WTC11 (cell line): ENCODE measurements around the gene WNT5A. TPM values are rescaled to one million over a fixed set of nuclear protein-coding genes. Genes with fewer than 3 reads are reported as not detected.

Source experiments
- ATAC-seq: fragments of 200-7000 bp; cut with Tn5 transposase; 2 replicates; pipeline ENCODE4 v1.10.0; 2021; ENCODE audit warnings: mild to moderate bottlenecking, moderate library complexity
- CTCF ChIA-PET: fragments of 300-600 bp; sonication (Branson Sonifier 250); formaldehyde crosslinking; loops from one replicate; lab custom pipeline; 2021; ENCODE audit warnings: antibody characterized with exemption; lab: Charles Lee
- POLR2A ChIA-PET: fragments of 350-600 bp; sonication (Branson Sonifier 250); formaldehyde crosslinking; loops from one replicate; lab custom pipeline; 2021; ENCODE audit warnings: antibody characterized with exemption; lab: Charles Lee
- DNase-seq: peaks from one replicate; pipeline ENCODE4 v3.0.0; 2021; ENCODE audit warnings: low spot score
- H3K27ac Mint-ChIP-seq: 2 replicates; pipeline ENCODE4 v1.8.0; 2021; ENCODE audit warnings: mixed read lengths
- H3K27me3 Mint-ChIP-seq: 2 replicates; pipeline ENCODE4 v1.8.0; 2021; ENCODE audit warnings: low read depth, mild to moderate bottlenecking, moderate library complexity, mixed read lengths
- H3K36me3 Mint-ChIP-seq: 2 replicates; pipeline ENCODE4 v1.8.0; 2021; ENCODE audit warnings: mixed read lengths
- H3K4me1 Mint-ChIP-seq: 2 replicates; pipeline ENCODE4 v1.8.0; 2022; ENCODE audit warnings: mixed read lengths
- H3K4me3 Mint-ChIP-seq: 2 replicates; pipeline ENCODE4 v1.8.0; 2021; ENCODE audit warnings: mild to moderate bottlenecking, moderate library complexity, mixed read lengths
- H3K9me3 Mint-ChIP-seq: 2 replicates; pipeline ENCODE4 v1.8.0; 2021; ENCODE audit warnings: mixed read lengths
- AFF4 ChIP-seq: sonication (generic); formaldehyde crosslinking; IDR thresholded peaks from 2 replicates; pipeline ENCODE4 v1.8.1; 2023; ENCODE audit warnings: mild to moderate bottlenecking, missing genetic modification reagents, borderline replicate concordance
- CTCF ChIP-seq: fragments of 200-600 bp; IDR thresholded peaks from 2 replicates; pipeline ENCODE4 v1.8.0; 2022; ENCODE audit warnings: antibody characterized with exemption
- E2F1 ChIP-seq: sonication (generic); formaldehyde crosslinking; IDR thresholded peaks from 2 replicates; pipeline ENCODE4 v1.8.0; 2022; ENCODE audit warnings: mild to moderate bottlenecking, missing genetic modification reagents
- ETV6 ChIP-seq: sonication (generic); formaldehyde crosslinking; IDR thresholded peaks from 2 replicates; pipeline ENCODE4 v1.8.1; 2022; ENCODE audit warnings: mild to moderate bottlenecking, missing genetic modification reagents
- FOXP1 ChIP-seq: sonication (generic); formaldehyde crosslinking; IDR thresholded peaks from 2 replicates; pipeline ENCODE4 v1.8.0; 2022; ENCODE audit warnings: missing genetic modification reagents, mild to moderate bottlenecking, moderate library complexity, borderline replicate concordance
- RORB ChIP-seq: fragments of 250-450 bp; sonication (Bioruptor Pico); IDR thresholded peaks from 2 replicates; pipeline ENCODE4 v1.9.0; 2021; ENCODE audit warnings: mild to moderate bottlenecking
- SMAD4 ChIP-seq: sonication (generic); formaldehyde crosslinking; IDR thresholded peaks from 2 replicates; pipeline ENCODE4 v1.8.0; 2022; ENCODE audit warnings: mild to moderate bottlenecking, missing genetic modification reagents
- TCF7 ChIP-seq: sonication (generic); formaldehyde crosslinking; IDR thresholded peaks from 2 replicates; pipeline ENCODE4 v1.8.0; 2022; ENCODE audit warnings: mild to moderate bottlenecking, low read depth, missing genetic modification reagents, moderate library complexity
- TP53 ChIP-seq: sonication (generic); formaldehyde crosslinking; IDR thresholded peaks from 2 replicates; pipeline ENCODE4 v1.8.1; 2023; ENCODE audit warnings: mild to moderate bottlenecking, missing genetic modification reagents
- ZMAT4 ChIP-seq: fragments of 250-450 bp; sonication (Bioruptor Pico); IDR thresholded peaks from 2 replicates; pipeline ENCODE4 v1.9.0; 2021; ENCODE audit warnings: mild to moderate bottlenecking
- ZNF396 ChIP-seq: fragments of 250-450 bp; sonication (Bioruptor Pico); IDR thresholded peaks from 2 replicates; pipeline ENCODE4 v1.8.0; 2021; ENCODE audit warnings: mild to moderate bottlenecking, moderate library complexity, borderline replicate concordance
- total RNA-seq: library from RNA; stranded (reverse); gene quantifications from 3 replicates; pipeline ENCODE4 v1.2.3, GENCODE V29; 2021
- TF ChIP-seq, protein P1 (sequence below): sonication (generic); formaldehyde crosslinking; IDR thresholded peaks from 2 replicates; pipeline ENCODE4 v1.8.0; 2022; ENCODE audit warnings: missing genetic modification reagents
- TF ChIP-seq, protein P2 (sequence below): sonication (generic); formaldehyde crosslinking; conservative IDR thresholded peaks from 2 replicates; pipeline ENCODE4 v1.8.1; 2022; ENCODE audit warnings: mild to moderate bottlenecking, missing genetic modification reagents
- TF ChIP-seq, protein P3 (sequence below): sonication (generic); formaldehyde crosslinking; IDR thresholded peaks from 2 replicates; pipeline ENCODE4 v1.8.1; 2023; ENCODE audit warnings: mild to moderate bottlenecking, missing genetic modification reagents, moderate library complexity
- TF ChIP-seq, protein P4 (sequence below): fragments of 250-450 bp; sonication (Bioruptor Pico); IDR thresholded peaks from 2 replicates; pipeline ENCODE4 v1.9.0; 2021; ENCODE audit warnings: mild to moderate bottlenecking, borderline replicate concordance
- TF ChIP-seq, protein P5 (sequence below): sonication (generic); formaldehyde crosslinking; IDR thresholded peaks from 2 replicates; pipeline ENCODE4 v1.8.1; 2022; ENCODE audit warnings: mild to moderate bottlenecking, moderate library complexity, missing genetic modification reagents

Gene WNT5A
- total RNA-seq, 1 experiment from 2014 or later = 10.6 TPM

DNA sequence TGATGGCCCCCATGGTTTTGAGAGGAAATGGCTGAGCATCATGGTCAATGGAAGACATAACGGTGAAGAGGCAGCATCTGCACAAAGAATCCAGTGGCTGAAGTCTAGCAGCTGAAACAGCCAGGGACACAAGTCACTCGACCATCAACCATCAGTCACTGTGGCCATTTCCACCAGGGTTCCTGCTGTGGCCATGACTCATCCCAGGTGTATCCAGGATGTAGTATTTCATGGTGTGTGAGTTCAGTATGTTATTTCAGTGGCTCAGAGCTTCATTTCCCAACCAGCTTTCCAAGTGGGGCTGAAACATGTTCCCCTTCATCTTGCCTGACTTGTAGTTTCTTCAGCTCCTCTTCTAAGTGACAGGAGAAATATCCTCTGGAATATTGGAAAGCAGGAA lies 47.8 kb upstream of the WNT5A start (continued):
- TF ChIP-seq, protein P1, sequence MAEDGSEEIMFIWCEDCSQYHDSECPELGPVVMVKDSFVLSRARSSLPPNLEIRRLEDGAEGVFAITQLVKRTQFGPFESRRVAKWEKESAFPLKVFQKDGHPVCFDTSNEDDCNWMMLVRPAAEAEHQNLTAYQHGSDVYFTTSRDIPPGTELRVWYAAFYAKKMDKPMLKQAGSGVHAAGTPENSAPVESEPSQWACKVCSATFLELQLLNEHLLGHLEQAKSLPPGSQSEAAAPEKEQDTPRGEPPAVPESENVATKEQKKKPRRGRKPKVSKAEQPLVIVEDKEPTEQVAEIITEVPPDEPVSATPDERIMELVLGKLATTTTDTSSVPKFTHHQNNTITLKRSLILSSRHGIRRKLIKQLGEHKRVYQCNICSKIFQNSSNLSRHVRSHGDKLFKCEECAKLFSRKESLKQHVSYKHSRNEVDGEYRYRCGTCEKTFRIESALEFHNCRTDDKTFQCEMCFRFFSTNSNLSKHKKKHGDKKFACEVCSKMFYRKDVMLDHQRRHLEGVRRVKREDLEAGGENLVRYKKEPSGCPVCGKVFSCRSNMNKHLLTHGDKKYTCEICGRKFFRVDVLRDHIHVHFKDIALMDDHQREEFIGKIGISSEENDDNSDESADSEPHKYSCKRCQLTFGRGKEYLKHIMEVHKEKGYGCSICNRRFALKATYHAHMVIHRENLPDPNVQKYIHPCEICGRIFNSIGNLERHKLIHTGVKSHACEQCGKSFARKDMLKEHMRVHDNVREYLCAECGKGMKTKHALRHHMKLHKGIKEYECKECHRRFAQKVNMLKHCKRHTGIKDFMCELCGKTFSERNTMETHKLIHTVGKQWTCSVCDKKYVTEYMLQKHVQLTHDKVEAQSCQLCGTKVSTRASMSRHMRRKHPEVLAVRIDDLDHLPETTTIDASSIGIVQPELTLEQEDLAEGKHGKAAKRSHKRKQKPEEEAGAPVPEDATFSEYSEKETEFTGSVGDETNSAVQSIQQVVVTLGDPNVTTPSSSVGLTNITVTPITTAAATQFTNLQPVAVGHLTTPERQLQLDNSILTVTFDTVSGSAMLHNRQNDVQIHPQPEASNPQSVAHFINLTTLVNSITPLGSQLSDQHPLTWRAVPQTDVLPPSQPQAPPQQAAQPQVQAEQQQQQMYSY (CRISPR knock-in tag) = no peak
- TF ChIP-seq, protein P2, sequence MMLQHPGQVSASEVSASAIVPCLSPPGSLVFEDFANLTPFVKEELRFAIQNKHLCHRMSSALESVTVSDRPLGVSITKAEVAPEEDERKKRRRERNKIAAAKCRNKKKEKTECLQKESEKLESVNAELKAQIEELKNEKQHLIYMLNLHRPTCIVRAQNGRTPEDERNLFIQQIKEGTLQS (CRISPR knock-in tag) = no peak
- TF ChIP-seq TP53 = no peak
- TF ChIP-seq, protein P3, sequence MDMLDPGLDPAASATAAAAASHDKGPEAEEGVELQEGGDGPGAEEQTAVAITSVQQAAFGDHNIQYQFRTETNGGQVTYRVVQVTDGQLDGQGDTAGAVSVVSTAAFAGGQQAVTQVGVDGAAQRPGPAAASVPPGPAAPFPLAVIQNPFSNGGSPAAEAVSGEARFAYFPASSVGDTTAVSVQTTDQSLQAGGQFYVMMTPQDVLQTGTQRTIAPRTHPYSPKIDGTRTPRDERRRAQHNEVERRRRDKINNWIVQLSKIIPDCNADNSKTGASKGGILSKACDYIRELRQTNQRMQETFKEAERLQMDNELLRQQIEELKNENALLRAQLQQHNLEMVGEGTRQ (CRISPR knock-in tag) = no peak
- no peak for TF ChIP-seq ZNF396 (CRISPR knock-in tag)
- TF ChIP-seq, all 79 proteins: peak for 0

DNA sequence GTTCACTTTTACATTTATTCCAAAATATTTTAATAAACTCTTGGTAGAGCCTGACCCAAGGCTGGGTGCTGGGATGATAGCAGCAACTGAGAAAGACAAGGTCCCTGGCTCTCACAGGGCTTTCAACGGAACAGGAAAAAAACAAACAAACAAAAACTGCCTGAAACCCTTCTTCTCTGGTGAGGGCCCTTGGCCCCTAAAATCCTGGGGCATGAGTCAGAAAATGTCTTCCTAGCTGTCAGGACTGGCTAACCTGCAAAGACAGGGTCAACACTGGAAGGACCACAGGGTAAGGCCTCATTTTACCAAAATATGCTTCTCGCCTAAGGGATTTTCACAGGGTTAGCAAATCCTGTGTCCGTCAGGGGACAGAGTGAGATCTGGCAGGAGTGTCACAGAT lies 45.7 kb upstream of the WNT5A start:
- peaks cover 24% of the 10 kb centered on the region for H3K4me1 Mint-ChIP-seq
- no peaks in the 10 kb centered on the region; the same call in 1 of the 2 replicates for H3K27me3 Mint-ChIP-seq
- no peaks in the 10 kb centered on the region for H3K9me3 Mint-ChIP-seq
- POLR2A ChIA-PET = no interaction called here
- no peak for DNase-seq
- ATAC-seq = no peak
- CTCF ChIA-PET = no interaction called here
- no peaks in the 10 kb centered on the region for H3K36me3 Mint-ChIP-seq
- no peak overlapping the region for H3K4me3 Mint-ChIP-seq
- H3K27ac Mint-ChIP-seq = no peak overlapping the region
- no peak for TF ChIP-seq CTCF
- no peak for TF ChIP-seq ETV6 (CRISPR knock-in tag)
- no peak for TF ChIP-seq ZMAT4
- TF ChIP-seq, protein P4, sequence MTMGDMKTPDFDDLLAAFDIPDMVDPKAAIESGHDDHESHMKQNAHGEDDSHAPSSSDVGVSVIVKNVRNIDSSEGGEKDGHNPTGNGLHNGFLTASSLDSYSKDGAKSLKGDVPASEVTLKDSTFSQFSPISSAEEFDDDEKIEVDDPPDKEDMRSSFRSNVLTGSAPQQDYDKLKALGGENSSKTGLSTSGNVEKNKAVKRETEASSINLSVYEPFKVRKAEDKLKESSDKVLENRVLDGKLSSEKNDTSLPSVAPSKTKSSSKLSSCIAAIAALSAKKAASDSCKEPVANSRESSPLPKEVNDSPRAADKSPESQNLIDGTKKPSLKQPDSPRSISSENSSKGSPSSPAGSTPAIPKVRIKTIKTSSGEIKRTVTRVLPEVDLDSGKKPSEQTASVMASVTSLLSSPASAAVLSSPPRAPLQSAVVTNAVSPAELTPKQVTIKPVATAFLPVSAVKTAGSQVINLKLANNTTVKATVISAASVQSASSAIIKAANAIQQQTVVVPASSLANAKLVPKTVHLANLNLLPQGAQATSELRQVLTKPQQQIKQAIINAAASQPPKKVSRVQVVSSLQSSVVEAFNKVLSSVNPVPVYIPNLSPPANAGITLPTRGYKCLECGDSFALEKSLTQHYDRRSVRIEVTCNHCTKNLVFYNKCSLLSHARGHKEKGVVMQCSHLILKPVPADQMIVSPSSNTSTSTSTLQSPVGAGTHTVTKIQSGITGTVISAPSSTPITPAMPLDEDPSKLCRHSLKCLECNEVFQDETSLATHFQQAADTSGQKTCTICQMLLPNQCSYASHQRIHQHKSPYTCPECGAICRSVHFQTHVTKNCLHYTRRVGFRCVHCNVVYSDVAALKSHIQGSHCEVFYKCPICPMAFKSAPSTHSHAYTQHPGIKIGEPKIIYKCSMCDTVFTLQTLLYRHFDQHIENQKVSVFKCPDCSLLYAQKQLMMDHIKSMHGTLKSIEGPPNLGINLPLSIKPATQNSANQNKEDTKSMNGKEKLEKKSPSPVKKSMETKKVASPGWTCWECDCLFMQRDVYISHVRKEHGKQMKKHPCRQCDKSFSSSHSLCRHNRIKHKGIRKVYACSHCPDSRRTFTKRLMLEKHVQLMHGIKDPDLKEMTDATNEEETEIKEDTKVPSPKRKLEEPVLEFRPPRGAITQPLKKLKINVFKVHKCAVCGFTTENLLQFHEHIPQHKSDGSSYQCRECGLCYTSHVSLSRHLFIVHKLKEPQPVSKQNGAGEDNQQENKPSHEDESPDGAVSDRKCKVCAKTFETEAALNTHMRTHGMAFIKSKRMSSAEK (CRISPR knock-in tag) = no peak
- TF ChIP-seq AFF4 (CRISPR knock-in tag) = no peak
- no peak for TF ChIP-seq RORB (CRISPR knock-in tag)
- TF ChIP-seq TCF7 (CRISPR knock-in tag) = no peak
- TF ChIP-seq, protein P5, sequence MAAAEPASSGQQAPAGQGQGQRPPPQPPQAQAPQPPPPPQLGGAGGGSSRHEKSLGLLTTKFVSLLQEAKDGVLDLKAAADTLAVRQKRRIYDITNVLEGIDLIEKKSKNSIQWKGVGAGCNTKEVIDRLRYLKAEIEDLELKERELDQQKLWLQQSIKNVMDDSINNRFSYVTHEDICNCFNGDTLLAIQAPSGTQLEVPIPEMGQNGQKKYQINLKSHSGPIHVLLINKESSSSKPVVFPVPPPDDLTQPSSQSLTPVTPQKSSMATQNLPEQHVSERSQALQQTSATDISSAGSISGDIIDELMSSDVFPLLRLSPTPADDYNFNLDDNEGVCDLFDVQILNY (CRISPR knock-in tag) = no peak
- TF ChIP-seq E2F1 (CRISPR knock-in tag) = no peak
- TF ChIP-seq SMAD4 = no peak
- no peak for TF ChIP-seq FOXP1 (CRISPR knock-in tag)
